HG02884 (cell line): Measurements from ENCODE around the gene GARIN5A.

Source experiments
- ATAC-seq: cut with Tn5 transposase; IDR thresholded peaks from one replicate; pipeline ENCODE4 v1.9.1; 2021; ENCODE audit warnings: mild to moderate bottlenecking, moderate library complexity; ENCODE audit not compliant: unreplicated experiment

Gene GARIN5A

DNA sequence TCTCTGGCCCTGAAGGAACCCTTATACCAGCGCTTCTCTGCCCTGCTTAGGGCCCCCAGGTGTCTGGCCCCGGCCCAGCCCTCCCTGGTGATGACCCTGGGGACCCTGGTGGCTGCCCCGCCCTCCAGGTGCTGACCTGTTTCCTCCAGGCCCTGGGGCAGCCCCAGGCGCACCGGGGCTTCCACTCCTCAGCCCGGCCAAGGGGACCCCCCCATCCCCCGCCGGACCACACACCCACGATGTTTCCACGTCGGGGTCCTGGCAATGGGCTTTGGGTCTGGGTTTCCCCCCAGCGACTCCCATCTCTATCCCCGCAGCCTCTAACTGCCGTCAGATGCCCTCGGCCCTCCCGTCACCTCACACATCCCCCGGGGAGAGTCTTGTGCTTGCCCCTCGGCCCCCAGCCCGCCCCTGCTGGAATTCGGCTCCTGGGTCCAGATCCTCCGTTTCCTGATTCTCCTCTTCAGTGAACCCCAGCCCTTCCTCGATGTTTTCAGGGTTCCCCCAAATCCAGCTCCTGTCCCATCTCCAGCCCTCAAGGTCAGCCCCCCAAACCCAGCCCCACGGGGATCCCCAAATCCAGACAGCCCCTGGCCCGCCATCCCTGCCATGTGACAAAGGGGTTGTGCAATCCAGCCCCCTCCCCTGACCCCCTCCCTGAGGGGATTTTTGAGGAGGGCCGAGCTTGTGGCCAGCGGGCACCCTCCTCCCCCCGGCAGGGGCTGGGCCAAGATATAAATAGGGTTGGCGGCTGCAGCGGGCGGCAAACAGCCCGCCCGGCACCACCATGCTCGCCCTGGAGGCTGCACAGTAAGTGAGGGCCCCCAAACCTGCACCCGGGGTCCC is 58.2 kb downstream of the GARIN5A start, which contains the start of gene SPIB:
Gene SPIB, plus strand, starts transcription at position 763 of the 846 bp plus-strand sequence. Its CDS starts 25 bp downstream, at position 788.
- ATAC-seq = no peak

DNA sequence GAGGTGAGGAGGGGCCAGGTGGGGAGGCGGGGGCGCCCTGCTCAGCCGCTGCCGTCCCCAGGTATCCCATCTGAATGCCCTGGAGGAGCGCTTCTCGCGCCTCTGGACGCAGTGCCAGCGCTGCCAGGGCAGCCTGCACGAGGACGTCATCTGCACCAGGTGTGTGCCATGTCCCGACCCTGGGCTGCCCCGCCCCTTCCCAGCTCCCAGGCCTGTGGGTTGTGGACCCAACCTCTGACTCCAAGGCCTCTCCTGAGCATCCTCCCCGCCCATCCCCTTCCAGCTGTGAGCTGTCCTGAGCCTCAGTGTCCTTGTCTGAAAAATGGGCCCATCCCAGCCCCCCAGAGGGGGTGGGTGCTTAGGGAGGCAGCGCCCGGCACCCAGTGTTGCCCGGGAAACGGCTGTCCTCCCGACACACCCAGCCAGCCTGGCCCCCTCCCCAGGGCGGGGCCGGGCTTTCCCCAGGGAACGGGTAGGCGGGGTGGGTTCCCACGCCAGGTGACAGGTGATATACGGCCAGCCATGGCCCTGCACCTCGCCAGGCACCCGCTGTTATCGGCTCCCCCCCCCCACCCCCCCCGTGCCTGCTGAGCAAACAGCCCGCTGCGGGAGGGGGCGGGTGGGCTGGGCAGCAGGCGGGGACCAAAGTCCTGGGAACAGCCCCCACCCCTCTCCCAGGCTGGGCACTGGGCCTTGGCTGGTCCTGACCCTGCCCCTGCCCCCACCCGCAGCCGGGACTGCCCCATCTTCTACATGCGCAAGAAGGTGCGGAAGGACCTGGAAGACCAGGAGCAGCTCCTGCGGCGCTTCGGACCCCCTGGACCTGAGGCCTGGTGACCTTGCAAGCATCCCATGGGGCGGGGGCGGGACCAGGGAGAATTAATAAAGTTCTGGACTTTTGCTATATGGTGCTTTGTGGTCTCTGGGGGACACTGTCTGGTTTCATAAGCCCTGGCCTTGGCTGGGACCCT is 59.3 kb downstream of the GARIN5A start:
- no peak for ATAC-seq
